Measurements from ENCODE around the gene RRBP1.
"Not testable (repeated sequence)": the region's sequence is repeated elsewhere in the genome, so short reads cannot be mapped to it uniquely, and the experiment has no call there.

RRBP1 gene

DNA sequence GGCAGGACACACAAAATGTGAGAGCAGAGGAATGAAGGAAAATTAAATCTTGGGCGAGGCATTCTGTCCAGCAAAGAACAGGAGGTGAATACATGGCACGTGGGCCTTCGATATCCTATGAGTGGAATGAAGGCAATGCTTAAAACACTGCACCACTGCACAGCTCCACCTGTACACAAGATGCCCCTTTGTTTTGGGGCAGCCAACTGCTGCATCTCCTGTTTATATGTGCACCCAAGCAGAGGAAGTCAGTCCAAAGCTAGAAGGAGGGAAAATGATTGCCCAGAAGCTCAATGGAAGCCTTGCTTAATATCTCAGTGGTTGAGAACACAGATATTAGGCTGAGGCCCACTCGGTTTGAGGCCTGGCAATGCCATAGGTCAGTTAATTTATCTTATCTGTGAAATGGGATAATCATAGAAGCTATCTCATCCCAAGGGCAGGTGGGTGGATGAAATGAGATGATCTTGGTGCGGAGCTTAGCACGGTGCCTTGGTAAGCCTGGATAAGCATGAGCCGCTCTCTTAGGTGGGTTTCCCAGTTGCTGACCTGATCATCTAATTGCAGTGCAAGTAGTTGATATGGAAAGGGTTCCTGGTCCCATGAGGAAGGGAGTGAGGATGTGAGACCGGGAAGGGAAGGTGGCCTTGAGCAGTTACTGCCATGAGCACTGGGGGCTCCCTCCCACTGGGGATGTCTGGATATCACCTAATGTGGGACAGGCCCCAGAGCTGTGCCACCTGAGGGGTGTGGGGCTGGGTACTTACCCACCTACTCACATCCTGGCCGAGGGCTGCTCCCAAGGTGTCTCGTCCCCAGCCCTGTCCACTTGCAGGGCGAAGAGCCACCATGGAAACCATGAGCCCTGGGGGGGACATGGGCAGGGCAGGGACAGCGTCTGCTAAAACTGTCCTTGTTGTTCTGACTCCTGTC lies 27.6 kb upstream of the RRBP1 start:
- no peak for DNase-seq

GRCh38 chr20:17708675-17709360 lies 26.8 kb upstream of the RRBP1 start:
- DNase-seq: no peak

DNA sequence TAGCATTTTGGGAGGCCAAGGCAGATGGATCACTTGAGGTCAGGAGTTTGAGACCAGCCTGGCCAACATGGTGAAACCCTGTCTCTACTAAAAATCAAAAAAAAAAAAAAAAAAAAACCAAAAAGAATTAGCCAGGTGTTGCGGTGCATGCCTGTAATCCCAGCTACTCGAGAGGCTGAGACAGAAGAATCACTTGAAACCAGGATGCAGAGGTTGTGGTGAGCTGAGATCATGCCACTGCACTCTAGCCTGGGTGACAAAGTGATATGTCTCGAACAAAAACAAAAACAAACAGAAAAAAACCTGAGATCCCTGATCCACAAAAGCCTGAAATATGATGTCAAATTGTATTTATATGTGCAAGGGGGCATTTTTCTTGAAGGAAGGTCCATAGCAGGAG lies 25.9 kb upstream of the RRBP1 start:
- not testable (repeated sequence) for DNase-seq

DNA sequence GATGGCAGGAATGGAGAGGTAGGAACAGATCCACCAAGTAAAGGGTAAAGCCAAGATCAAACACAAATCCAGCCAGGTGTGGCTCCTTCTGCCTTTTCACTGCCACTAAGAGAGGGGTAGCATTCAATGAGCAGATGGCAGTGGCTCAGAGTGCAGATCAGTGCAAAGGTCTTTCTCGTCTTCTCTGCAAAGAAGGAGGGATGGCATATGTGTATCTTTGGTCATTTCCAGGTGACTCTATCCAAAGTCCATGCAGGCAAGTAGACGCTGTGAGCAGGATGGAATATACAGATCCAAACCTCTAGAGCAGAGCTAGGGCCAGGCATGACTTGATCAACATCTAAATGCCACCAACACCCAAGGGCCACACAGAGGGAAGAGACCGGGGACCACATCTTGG lies 24.6 kb upstream of the RRBP1 start:
- DNase-seq: no peak

GRCh38 chr20:17705916-17706315 lies 23.9 kb upstream of the RRBP1 start:
- DNase-seq: no peak

GRCh38 chr20:17704589-17705317 lies 22.7 kb upstream of the RRBP1 start:
- no peak for DNase-seq

DNA sequence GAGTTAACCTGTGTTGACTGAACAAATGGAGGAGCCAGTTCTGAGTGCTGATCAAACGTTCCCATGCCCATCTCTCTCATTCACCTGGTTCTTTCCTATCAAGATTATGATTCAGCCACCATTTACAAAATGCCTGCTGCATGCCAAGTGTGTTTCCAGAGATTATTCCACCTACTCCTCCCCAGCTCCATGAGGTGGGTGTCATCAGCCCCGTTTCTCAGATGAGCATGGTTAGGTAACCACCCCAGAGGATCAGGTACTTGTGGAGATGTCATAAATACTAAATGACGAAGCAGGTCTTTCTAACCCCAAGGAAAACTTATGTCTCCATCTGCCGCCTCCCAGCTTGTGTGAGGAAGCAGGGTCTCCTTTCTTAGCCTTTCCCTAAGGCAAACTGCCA lies 19.8 kb upstream of the RRBP1 start:
- no peak for DNase-seq

GRCh38 chr20:17700637-17701036 lies 18.6 kb upstream of the RRBP1 start:
- no peak for DNase-seq

- DNase-seq: no peak
These were observed 17.9 kb upstream of the RRBP1 start, which contains the start of gene BANF2 for GRCh38 chr20:17699931-17700351. Gene BANF2 (plus strand): TSS chr20:17699966. CDS start chr20:17725026, 25,060 bp downstream.

DNA sequence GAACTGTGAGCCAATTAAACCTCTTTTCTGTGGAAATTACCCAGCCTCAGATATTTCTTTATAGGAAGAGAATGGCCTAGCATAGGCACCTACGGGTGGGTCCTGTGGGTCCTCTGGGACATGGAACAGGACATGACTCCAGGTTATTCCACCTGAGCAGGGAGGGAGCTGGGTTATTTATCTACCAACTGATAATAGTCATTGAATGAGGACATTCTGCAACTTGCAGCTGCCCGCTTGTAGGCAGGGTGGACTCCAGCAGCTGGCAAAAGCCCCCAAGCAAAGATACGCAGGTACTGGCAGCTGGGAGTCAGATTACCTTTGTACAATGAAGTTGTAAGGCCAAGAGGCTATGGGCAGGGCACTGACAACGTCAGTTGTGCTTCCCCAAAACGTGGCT lies 16.3 kb upstream of the RRBP1 start:
- DNase-seq: no peak

GRCh38 chr20:17697171-17697570 lies 15.1 kb upstream of the RRBP1 start:
- no peak for DNase-seq

- no peak for DNase-seq
These were observed 14.2 kb upstream of the RRBP1 start for GRCh38 chr20:17696287-17696686.

- no peak for DNase-seq
These were observed 12.7 kb upstream of the RRBP1 start for GRCh38 chr20:17694767-17695166.

DNA sequence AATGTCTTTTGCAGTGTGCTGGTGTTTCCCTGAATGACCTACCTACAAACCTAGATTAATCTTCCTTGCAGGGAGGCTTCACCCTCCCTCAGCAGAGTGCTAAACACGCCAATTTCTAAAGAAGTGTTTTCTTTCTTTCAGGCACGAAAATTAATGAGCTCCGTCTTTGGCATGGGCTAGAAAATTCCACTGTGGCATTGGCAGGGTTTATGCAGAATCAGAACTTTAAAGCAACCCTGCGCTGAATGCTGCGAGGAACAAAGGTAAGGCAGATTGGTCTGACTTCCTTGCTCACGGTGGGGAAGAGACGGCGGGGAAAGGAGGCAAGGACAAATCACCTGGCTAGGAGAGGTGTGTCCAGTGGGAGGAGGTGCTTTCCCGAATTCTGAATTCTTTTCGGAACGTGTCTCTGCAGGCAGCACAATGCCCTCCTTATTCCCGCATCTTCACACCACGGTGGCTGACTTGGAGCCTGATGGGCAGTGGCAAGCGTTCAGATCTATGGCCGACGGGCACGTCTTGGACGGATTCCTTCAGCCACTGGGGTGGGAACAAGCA lies 11.5 kb upstream of the RRBP1 start:
- no peak for DNase-seq

GRCh38 chr20:17691758-17692157 lies 9.7 kb upstream of the RRBP1 start:
- DNase-seq: no peak

- DNase-seq: no peak
These were observed 8.1 kb upstream of the RRBP1 start for GRCh38 chr20:17690144-17690543.

DNA sequence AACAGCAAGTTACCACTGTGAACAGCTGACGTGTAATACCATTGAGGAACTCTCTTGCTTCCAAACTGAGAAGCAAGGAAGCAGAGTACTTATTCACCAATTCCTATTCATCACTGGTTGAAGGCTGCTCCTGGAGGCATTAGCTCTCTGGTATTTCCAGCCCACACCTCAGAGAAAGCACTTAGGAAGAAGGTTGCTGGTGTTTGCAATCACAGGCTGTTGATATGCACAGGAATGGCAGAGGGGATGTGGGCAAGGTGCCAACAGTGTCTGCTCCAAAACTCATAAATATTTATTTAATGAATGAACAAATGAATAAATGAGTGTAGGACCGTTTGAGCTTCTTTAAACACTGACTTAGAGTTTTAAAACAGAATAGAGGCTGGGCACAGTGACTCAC lies 6.9 kb upstream of the RRBP1 start:
- no peak for DNase-seq

- DNase-seq: no peak
These were observed 5.8 kb upstream of the RRBP1 start for GRCh38 chr20:17687800-17688199.

GRCh38 chr20:17685168-17685567 lies 3.1 kb upstream of the RRBP1 start:
- no peak for DNase-seq

- DNase-seq: no peak
These were observed 2.2 kb upstream of the RRBP1 start for GRCh38 chr20:17684077-17684888.

GRCh38 chr20:17683218-17684076 lies 1.4 kb upstream of the RRBP1 start:
- no peak for DNase-seq
